Measurements from ENCODE around the gene ZNF622.

The ZNF622 gene

DNA sequence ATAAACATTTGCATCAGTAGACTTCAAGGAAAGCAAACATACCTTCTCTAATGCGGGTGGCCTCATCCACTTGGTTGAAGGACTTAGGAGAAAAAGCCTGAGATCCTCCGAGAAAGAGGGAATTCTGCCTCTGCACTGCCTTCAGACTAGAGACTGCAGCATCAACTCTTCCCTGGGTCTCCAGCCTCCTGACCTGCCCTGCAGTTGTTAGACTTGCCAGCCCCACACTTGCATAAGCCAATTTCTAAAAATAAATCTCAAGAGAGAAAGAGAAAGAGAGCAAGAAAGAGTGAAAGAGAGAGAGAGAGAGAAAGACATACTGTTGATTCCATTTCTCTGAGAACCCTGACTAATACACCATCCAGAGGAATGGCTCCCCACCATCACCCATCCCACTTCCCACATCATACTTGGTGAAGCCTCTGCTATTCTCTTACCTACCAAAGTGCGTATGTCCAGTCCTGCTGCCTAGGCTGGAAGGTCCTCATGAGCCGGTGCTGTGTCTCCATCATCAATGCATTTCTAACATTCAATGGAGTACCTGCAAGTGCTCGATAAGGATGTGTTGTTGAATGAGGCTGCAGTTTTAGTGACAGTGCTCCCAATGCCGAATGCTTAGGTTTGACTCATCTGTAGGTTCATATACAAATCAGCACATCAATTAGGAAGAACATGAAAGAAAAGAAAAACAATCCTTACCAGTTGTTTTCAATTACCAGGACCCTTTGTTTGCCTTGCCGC lies 35.1 kb downstream of the ZNF622 start:
- DNase-seq, result no peak

DNA sequence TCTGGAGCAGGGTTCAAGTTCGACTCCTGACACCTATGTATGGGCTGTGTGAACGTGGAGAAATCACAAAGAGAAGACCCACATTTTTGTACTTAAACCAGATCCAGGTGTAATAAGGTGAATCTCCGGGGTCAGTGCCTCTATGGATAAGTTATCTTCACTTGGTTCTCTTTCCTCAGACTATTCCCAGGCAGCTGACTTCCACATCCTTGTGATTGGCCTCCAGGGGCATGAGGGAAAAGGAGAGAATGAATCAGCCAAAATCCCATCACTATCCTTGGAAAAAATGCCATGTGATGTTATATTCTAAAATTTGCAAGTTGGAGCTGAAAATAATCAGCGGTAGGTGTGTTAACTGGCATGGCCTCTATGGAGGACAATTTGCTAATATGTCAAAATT lies 37.2 kb downstream of the ZNF622 start:
- DNase-seq, result no peak

DNA sequence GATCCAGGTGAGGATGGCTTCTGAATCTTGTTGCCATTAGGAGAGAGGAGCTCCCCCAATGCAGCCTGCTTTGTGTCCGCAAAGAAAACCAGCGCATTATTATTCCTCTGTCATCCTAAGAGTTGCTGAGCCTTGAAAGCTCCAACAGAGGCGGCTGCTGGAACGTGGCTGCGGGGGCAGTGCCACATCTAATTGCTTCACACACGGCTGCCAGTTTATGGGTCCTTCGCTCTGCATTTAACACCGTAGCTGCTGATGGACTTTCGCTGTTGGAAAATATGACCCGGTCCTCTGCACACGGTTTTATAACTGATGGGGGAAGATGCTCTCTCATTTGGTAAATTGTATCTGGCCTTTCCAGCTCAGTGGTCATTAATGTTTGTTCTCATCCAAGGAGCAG lies 38.0 kb downstream of the ZNF622 start:
- no peak for DNase-seq

DNA sequence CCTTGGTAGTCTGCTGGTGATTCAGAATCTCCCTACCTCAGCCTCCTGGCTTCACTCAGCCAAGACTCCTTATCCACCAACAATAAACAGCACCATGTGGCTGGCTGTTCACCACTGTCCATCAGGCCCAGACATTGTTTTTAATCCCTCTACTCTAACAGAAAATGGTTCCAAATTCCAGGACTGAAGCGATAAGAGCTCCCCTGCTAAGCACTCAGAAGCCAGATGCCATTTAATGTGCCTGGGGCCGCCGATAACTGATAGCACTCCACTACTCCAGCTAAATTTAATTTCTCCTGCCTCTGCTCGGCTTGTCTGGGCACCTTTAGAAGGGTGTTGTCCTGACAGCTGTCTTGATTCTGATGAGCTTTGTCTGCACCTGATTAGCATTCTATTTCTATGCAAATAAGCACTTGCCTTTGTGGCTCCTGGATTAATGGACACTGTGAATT lies 47.1 kb downstream of the ZNF622 start:
- no peak for DNase-seq

DNA sequence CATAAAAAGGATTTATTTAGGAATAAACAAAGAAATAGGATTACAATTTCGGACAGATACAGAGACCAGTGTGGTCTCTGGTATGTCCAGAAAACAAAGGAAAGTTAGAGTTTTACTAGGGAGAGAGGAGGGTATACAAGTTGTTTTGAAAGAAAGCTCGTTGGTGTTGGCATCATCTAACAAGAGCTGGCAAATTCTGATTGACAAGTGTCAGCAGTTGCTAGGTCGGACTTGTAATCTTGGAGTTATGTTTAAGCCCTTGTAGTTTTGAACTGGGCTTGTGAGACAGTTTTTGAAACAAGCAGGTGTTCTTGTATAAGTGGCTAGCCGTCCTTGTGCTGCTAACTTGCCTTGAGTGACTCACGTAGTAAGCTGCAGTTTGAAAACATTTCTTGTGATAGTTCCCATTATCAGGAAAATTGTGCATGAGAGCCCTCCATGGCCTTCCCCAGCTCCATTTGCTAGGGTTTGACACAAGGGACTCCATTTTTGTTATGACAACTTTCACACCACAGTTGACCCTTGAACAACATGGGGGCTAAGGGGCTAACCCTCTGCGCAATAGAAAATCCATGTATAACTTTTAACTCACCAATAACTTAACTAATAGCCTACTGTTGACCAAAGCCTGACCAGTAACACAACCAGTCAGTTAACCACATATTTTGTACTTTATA lies 48.1 kb downstream of the ZNF622 start:
- DNase-seq, result no peak

DNA sequence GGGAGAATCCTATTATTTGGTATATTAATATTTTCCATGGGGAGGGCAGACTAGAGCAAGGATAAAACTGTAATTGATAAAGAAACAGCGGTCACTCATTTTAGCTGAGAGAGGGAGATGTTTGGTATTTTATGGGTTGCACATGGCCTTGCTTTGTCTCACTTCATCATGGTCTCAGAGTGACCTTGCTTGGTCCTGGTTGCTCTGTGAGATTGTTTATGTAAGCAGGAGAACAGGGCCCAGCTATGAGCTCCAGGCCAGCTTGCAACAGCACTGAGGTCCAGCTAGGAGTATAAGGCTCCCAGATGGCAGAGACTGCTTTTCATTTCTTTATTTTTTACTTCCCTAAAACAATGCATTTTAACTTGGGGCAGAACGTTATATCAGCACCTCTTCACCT lies 50.7 kb downstream of the ZNF622 start:
- no peak for DNase-seq

DNA sequence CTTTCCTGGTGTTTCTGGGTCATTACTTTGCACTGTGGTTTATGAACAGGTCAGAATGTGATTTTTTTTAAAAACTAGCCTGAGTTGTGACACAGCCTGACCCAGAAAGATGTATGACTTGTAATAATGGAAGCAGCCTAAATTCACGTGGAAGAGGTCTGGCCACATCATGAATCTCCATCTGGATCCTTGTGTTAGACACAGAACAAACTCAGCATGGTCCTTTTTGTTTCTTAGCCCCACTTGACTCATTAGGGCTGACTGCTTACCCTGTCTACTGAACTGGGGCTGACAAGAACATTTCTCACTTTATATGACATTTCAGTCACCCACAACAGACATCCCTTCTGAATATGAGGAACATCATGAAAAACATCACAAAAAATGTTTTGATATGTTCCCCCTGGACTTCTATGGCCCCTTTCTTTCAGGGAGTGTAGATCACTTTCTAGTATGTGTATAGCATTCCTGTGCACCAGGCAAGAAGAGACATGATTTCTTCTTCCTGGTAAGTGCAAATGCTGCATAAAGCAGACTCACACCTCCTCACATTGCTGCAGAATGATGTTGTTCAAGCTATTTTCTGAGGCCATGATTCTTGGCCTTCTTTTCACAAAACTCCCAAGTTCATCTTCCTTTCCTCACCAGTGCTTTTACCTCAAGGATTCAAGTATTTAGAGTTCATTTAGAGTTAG lies 52.3 kb downstream of the ZNF622 start:
- DNase-seq, result no peak

DNA sequence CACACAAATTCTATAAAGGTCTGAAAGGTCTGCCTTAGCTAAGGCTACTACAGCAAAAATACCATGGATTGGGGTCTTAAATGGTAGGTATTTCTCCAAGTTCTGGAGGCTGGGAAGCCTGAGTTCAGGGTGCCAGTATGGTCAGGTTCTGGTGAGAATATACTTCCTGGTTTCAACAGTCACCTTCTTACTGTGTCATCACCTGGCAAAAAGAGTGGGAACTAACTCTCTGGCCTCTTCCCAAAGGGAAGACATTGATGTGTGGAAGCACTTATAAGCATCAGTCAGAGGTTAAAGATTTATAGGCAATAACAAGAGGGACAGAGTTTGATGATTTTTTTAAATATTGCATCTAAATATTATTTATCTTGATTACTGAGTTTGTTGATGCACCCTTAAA lies 53.0 kb downstream of the ZNF622 start:
- no peak for DNase-seq

DNA sequence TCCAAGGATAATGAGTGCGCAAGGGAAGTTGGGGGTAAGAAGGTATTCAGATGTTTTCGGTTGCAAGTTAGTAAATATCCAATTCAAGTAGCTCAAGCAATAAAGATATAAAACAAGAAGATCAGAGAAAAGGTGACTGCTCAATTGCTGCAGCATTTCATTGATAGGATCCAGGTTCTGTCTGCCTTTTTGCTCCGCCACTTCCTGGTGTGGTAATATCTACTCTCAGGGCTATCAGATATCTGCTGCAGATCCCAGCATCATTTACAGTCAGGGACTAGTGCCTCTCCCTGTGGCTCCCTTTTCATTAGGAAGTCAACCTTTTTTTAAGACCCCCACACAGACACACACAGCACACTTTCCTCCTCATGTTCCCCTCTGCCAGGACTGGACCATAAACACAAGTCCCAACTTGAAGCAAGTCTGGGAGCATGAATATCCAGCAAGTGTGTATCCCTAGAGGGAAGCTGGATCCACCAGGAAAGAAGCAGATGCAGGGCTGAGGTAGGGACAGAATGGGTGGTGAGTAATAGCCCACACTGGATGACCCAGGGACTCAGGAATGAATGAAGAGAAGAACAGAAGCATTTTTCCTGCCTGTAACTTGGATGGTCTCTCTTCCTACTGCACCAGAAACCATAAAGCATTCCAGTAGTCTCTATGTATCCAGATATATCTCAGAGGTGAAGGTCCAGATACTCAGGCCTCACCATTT lies 53.7 kb downstream of the ZNF622 start:
- DNase-seq, result no peak

DNA sequence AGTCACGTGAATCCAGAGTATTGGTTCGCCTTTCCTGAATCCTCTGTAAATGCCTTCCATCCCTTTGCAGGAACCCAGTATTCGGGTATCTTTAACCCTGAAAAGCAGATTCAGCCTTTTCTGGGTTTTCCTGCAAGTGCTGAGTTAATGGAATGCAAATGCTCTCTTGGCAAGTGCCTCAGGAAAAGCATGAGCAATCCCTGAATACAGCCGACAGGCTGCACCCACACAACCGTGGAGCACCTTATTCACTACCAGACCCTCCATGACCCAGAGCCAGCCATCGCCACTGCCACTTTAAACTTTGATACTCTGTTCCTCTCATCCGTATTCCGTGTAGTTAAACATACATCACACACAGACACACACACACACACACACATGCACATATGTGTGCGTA lies 54.4 kb downstream of the ZNF622 start:
- DNase-seq, result no peak

DNA sequence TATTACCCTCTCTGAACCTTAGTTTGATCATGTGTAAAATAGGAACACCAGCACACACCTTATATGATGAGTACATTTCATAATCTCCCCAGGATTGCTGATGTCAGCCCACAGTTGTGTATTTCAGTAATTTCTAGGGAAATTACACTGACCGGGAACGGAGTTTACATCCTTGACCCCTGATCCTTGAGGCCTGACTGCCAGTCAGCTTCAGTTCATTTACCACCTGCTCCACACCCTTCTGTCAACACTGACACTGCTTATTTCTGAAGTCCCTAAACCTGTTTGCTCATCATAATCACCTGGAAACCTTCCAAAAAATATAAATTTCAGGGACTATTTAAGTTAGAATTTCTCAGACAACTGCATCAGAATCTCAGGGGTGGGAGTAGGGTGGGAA lies 55.3 kb downstream of the ZNF622 start:
- DNase-seq, result no peak

DNA sequence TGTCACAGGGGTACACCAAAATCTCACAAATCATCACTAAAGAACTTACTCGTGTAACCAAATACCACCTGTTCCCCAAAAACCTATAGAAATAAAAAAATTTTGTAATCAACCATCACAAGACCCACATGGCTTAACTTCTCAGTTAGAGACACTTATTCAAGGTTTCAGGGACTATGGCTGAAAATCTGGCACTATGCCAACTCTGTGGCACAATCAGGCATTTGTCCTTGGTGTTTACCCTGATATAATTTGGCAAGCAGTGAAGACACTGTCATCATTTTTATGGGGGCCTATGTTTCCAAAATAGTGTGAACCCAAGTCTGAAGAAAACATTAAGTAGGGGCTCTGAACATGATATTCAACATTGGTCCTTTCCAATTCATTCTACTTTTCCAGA lies 59.0 kb downstream of the ZNF622 start:
- no peak for DNase-seq

DNA sequence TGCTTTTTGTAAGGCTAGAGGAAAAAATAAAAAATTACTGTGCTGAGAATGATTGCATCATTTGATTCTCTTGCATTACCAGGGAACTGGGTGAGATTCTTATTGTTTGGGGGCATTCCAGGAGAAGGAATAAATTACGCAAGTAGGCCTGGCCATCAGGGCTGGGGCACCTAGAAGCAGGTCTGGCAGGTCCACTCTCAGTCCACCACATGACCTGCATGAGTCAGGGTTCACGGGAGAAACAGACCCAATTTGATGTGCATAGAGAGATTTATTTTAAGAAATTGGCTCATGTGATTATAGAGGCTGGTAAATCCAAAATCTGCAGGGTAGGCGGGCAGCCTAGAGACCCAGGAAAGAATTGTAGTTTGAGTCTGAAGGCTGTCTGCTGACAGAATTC lies 59.6 kb downstream of the ZNF622 start:
- DNase-seq, result no peak

Measured in T-helper 1 cell (primary cell).